ENCODE measurements around the gene TAS1R3.
A peak's percentile ranks its signal among the peaks of the same experiment; 100 is the strongest.

Gene TAS1R3

GRCh38 chr1:1331068-1331965, at the start of gene TAS1R3:
TSS of gene TAS1R3 (plus strand) at chr1:1331280. CDS start at chr1:1331346, 66 bp downstream.
- DNase-seq (ENCODE audit: low read depth): no peak

- no peak for DNase-seq (ENCODE audit: low read depth)
These were observed 49.4 kb upstream of the TAS1R3 start for GRCh38 chr1:1281533-1282321.

- no peak for DNase-seq (ENCODE audit: low read depth)
These were observed 48.1 kb upstream of the TAS1R3 start for GRCh38 chr1:1282998-1283397.

GRCh38 chr1:1283821-1284220, 47.3 kb upstream of the TAS1R3 start:
- no peak for DNase-seq (ENCODE audit: low read depth)

GRCh38 chr1:1284221-1285101, 46.6 kb upstream of the TAS1R3 start:
- DNase-seq (ENCODE audit: low read depth): no peak

GRCh38 chr1:1285102-1285571, 45.9 kb upstream of the TAS1R3 start:
- no peak for DNase-seq (ENCODE audit: low read depth)

- no peak for DNase-seq (ENCODE audit: low read depth)
These were observed 45.3 kb upstream of the TAS1R3 start for GRCh38 chr1:1285611-1286311.

GRCh38 chr1:1286313-1287261, 44.5 kb upstream of the TAS1R3 start:
- DNase-seq (ENCODE audit: low read depth): no peak

- DNase-seq (ENCODE audit: low read depth): no peak
These were observed 43.6 kb upstream of the TAS1R3 start for GRCh38 chr1:1287288-1288110.

- peak; percentile 35 for DNase-seq (ENCODE audit: low read depth)
These were observed 40.8 kb upstream of the TAS1R3 start for GRCh38 chr1:1290238-1290731.

- no peak for DNase-seq (ENCODE audit: low read depth)
These were observed 40.0 kb upstream of the TAS1R3 start for GRCh38 chr1:1291023-1291528.

GRCh38 chr1:1291548-1292441, 39.3 kb upstream of the TAS1R3 start:
- DNase-seq (ENCODE audit: low read depth): peak; percentile 35

- DNase-seq (ENCODE audit: low read depth): no peak
These were observed 38.7 kb upstream of the TAS1R3 start for GRCh38 chr1:1292442-1292779.

GRCh38 chr1:1292851-1293250, 38.2 kb upstream of the TAS1R3 start:
- no peak for DNase-seq (ENCODE audit: low read depth)

- no peak for DNase-seq (ENCODE audit: low read depth)
These were observed 37.5 kb upstream of the TAS1R3 start for GRCh38 chr1:1293263-1294249.

GRCh38 chr1:1294250-1294890, 36.7 kb upstream of the TAS1R3 start:
- no peak for DNase-seq (ENCODE audit: low read depth)

Data from activated gamma-delta T cell treated with anti-CD3 and anti-CD28 coated beads, Interleukin-2, amount 50 U/mL, for 16 hours (primary cell).